Liver (tissue), 9 donors: ENCODE measurements around the gene LIPE. TPM values are rescaled to one million over a fixed set of nuclear protein-coding genes. Genes with fewer than 3 reads are reported as not detected.

Experiments used
- DNase-seq: peaks from one replicate; pipeline ENCODE4 v3.0.0-alpha.2; 2017; ENCODE audit warnings: low spot score
- H3K27ac ChIP-seq, 2 donors: one replicate each; pipeline ENCODE4 v1.7.0; 2013; ENCODE audit warnings: inconsistent platforms in 2 of 2, low read length in 2 of 2, control low read depth in 1 of 2, low read depth in 1 of 2, mild to moderate bottlenecking in 1 of 2
- H3K27me3 ChIP-seq, 4 donors: one replicate each; pipeline versions ENCODE4 v1.6.1 to v1.7.0; 2013; ENCODE audit warnings: low read length in 3 of 4, inconsistent platforms in 1 of 4, mild to moderate bottlenecking in 1 of 4, moderate library complexity in 1 of 4; ENCODE audit not compliant: control insufficient read depth in 4 of 4, insufficient read depth in 4 of 4
- H3K36me3 ChIP-seq, 4 donors: one replicate each; pipeline versions ENCODE4 v1.6.1 to v1.7.0; 2013; ENCODE audit warnings: low read length in 3 of 4, mild to moderate bottlenecking in 3 of 4, low read depth in 1 of 4, moderate library complexity in 1 of 4; ENCODE audit not compliant: control insufficient read depth in 4 of 4, insufficient read depth in 3 of 4
- H3K4me1 ChIP-seq, 4 donors: one replicate each; pipeline versions ENCODE4 v1.6.1 to v1.7.0; 2013; ENCODE audit warnings: low read length in 3 of 4, mild to moderate bottlenecking in 3 of 4, moderate library complexity in 1 of 4; ENCODE audit not compliant: control insufficient read depth in 4 of 4, insufficient read depth in 4 of 4
- H3K4me3 ChIP-seq, 3 donors: one replicate each; pipeline versions ENCODE4 v1.6.1 to v1.7.0; 2013; ENCODE audit warnings: low read length in 3 of 3, control low read depth in 1 of 3, low read depth in 1 of 3, mild to moderate bottlenecking in 1 of 3
- H3K9ac ChIP-seq, 2 donors: one replicate each; pipeline ENCODE4 v1.7.0; 2013; ENCODE audit warnings: low read length in 2 of 2, mild to moderate bottlenecking in 2 of 2, moderate library complexity in 2 of 2, control low read depth in 1 of 2, low read depth in 1 of 2
- H3K9me3 ChIP-seq, 4 donors: one replicate each; pipeline versions ENCODE4 v1.6.1 to v1.7.0; 2013; ENCODE audit warnings: low read length in 3 of 4; ENCODE audit not compliant: control insufficient read depth in 4 of 4
- EGR1 ChIP-seq, 2 donors: IDR thresholded peaks; 2 replicates each; pipeline ENCODE4 v1.6.1; 2016 to 2018; ENCODE audit warnings: antibody characterized with exemption in 2 of 2, low read depth in 2 of 2
- FOXA1 ChIP-seq: IDR thresholded peaks from 2 replicates; pipeline ENCODE4 v1.6.1; 2016; ENCODE audit warnings: antibody characterized with exemption
- FOXA2 ChIP-seq: IDR thresholded peaks from 2 replicates; pipeline ENCODE4 v1.6.1; 2016; ENCODE audit warnings: antibody characterized with exemption
- GABPA ChIP-seq, 2 donors: IDR thresholded peaks in 1 of 2; conservative IDR thresholded peaks in 1 of 2; 2 replicates each; pipeline ENCODE4 v1.6.1; 2016; ENCODE audit warnings: antibody characterized with exemption in 2 of 2, mild to moderate bottlenecking in 1 of 2, moderate library complexity in 1 of 2
- HNF4A ChIP-seq, 2 donors: conservative IDR thresholded peaks; 2 replicates each; pipeline ENCODE4 v1.6.1; 2016; ENCODE audit warnings: antibody characterized with exemption in 2 of 2, mild to moderate bottlenecking in 2 of 2
- HNF4G ChIP-seq: IDR thresholded peaks from 2 replicates; pipeline ENCODE4 v1.6.1; 2016; ENCODE audit warnings: antibody characterized with exemption
- JUND ChIP-seq, 2 donors: IDR thresholded peaks; 2 replicates each; pipeline ENCODE4 v1.6.1; 2016; ENCODE audit warnings: antibody characterized with exemption in 2 of 2
- NR2F2 ChIP-seq: IDR thresholded peaks from 2 replicates; pipeline ENCODE4 v1.6.1; 2016; ENCODE audit warnings: antibody characterized with exemption
- RAD21 ChIP-seq, 2 donors: IDR thresholded peaks; 2 replicates each; pipeline ENCODE4 v1.6.1; 2016; ENCODE audit warnings: antibody characterized with exemption in 2 of 2, mild to moderate bottlenecking in 2 of 2
- RXRA ChIP-seq, 2 donors: IDR thresholded peaks; 2 replicates each; pipeline ENCODE4 v1.6.1; 2017 to 2018; ENCODE audit warnings: antibody characterized with exemption in 2 of 2, mild to moderate bottlenecking in 1 of 2
- SP1 ChIP-seq: IDR thresholded peaks from 2 replicates; pipeline ENCODE4 v1.6.1; 2018; ENCODE audit warnings: antibody characterized with exemption, mild to moderate bottlenecking
- TAF1 ChIP-seq: conservative IDR thresholded peaks from 2 replicates; pipeline ENCODE4 v1.6.1; 2016; ENCODE audit warnings: antibody characterized with exemption, mild to moderate bottlenecking
- YY1 ChIP-seq: IDR thresholded peaks from 2 replicates; pipeline ENCODE4 v1.6.1; 2016; ENCODE audit warnings: antibody characterized with exemption, mild to moderate bottlenecking
- WGBS: extraction: QIAGEN DNeasy Blood & Tissue Kit; methylation state at CpG from one replicate; pipeline ENCODE4 v1.1.7; 2013; 5-methylcytosine and 5-hydroxymethylcytosine counted together
- polyA plus RNA-seq, 2 donors: library from polyadenylated mRNA; stranded (reverse) in 1 of 2; unstranded in 1 of 2; fragments of 200-250 nt in 1 of 2; fragments of >200 nt in 1 of 2; fragmentation: Nextera tagmentation in 1 of 2; extraction: Ambion mirVana in 1 of 2; gene quantifications; one replicate each; pipeline versions ENCODE4 v1.2.1 to v1.2.3, GENCODE V29; 2013 to 2015
- total RNA-seq, 2 donors: library from RNA; depleted of rRNA; stranded (reverse); fragments of >200 nt; gene quantifications; one replicate each; pipeline ENCODE4 v1.2.3, GENCODE V29; 2014
- TF ChIP-seq, protein P1 (sequence below): IDR thresholded peaks from 2 replicates; pipeline ENCODE4 v1.6.1; 2016; ENCODE audit warnings: antibody characterized with exemption
- TF ChIP-seq, protein P2 (sequence below): fragments of 150-350 bp; IDR thresholded peaks from 2 replicates; pipeline ENCODE4 v1.5.1; 2017; ENCODE audit warnings: improper control_type of control experiment, low read depth, low read length; ENCODE audit not compliant: missing input control
- TF ChIP-seq, protein P3 (sequence below): IDR thresholded peaks from 2 replicates; pipeline ENCODE4 v1.6.1; 2016; ENCODE audit warnings: antibody characterized with exemption
- TF ChIP-seq, protein P4 (sequence below): IDR thresholded peaks from 2 replicates; pipeline ENCODE4 v1.6.1; 2016; ENCODE audit warnings: antibody characterized with exemption
- TF ChIP-seq, protein P5 (sequence below): IDR thresholded peaks from 2 replicates; pipeline ENCODE4 v1.6.1; 2016; ENCODE audit warnings: antibody characterized with exemption, mild to moderate bottlenecking
- donor health status: healthy.
- donor health status: healthy.
- donor health status: healthy.
- donor health status: healthy.
- donor health status: healthy.

Gene LIPE
- total and polyA plus RNA-seq, 4 donors, result 0.88 to 4.7 (median 1.5) TPM

DNA sequence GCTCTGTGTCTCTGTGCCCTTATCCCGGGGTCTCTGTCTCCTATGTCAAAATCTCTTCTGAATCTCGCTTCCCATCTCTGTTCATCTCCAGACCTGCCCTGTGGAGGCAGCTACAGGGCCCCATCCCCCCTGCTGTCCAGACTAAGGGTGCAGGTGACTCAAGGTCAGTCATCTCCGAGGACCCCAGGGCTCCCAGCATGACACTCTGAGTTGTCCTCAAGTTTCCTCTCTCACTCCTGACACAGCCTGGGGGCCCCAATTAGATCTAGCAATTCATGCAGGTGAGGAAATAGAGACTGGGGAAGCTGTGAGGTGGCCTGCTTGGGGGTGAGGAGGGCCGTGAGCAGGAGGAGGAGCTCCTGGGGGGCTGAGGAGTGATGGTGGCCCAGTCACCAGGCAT is 35.0 kb downstream of the LIPE start:
- no peak for DNase-seq
- Histone ChIP-seq H3K4me3 (no peak overlapping the region), H3K27me3 (peaks cover 0 to 6% (median 0%) of the 10 kb centered on the region in 4 donors), H3K9ac (no peak overlapping the region), H3K36me3 (no peaks in the 10 kb centered on the region), H3K27ac (no peak overlapping the region), H3K4me1 (peaks cover 0 to 3% (median 3%) of the 10 kb centered on the region in 4 donors), H3K9me3 (no peaks in the 10 kb centered on the region)
- WGBS, result 73% methylated on average over 4 of the region's 4 CpGs
- TF ChIP-seq FOXA1 (no peak), EGR1 (IDR thresholded peaks at IDR 0.05; ENCODE audit: low read depth in 2 of 2) (no peak), RXRA (IDR thresholded peaks at IDR 0.05) (no peak), SP1 (no peak)

DNA sequence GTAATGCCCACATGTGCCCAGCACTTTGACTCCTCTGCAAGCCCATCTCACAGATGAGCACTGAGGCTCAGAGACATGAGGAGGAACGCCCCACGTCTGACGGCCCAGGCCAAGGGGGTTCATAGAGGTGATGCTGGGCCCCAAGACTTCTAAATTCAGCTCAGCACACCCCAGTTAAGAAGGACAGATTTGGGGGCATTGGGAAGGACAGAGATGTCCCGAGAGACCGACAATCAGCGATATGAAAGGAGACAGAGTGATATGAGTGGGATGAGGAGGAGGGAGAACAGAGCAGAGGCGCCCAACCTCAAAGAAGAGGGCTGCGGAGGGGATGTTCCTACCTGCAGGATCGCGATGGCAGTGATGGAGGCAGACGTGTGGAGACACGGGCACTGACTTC is 37.3 kb downstream of the LIPE start, which contains the start of gene CNFN:
TSS of gene CNFN (minus strand) at position 399 of the 400 bp plus-strand sequence. CDS start 1,260 bp downstream, outside the sequence.
- Histone ChIP-seq H3K4me3 (no peak within 1 kb of the TSS), H3K9me3 (no peaks in the 10 kb centered on the region), H3K27me3 (peaks cover 0 to 6% (median 0%) of the 10 kb centered on the region in 4 donors), H3K9ac (no peak within 1 kb of the TSS), H3K36me3 (no peaks in the 10 kb centered on the region), H3K4me1 (peaks cover 0 to 5% (median 4%) of the 10 kb centered on the region in 4 donors), H3K27ac (no peak within 1 kb of the TSS)
- TF ChIP-seq, protein P1, sequence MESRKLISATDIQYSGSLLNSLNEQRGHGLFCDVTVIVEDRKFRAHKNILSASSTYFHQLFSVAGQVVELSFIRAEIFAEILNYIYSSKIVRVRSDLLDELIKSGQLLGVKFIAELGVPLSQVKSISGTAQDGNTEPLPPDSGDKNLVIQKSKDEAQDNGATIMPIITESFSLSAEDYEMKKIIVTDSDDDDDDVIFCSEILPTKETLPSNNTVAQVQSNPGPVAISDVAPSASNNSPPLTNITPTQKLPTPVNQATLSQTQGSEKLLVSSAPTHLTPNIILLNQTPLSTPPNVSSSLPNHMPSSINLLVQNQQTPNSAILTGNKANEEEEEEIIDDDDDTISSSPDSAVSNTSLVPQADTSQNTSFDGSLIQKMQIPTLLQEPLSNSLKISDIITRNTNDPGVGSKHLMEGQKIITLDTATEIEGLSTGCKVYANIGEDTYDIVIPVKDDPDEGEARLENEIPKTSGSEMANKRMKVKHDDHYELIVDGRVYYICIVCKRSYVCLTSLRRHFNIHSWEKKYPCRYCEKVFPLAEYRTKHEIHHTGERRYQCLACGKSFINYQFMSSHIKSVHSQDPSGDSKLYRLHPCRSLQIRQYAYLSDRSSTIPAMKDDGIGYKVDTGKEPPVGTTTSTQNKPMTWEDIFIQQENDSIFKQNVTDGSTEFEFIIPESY, result no peak
- TF ChIP-seq RXRA (IDR thresholded peaks at IDR 0.05) (no peak), TAF1 (no peak), NR2F2 (no peak), EGR1 (IDR thresholded peaks at IDR 0.05; ENCODE audit: low read depth in 2 of 2) (no peak), HNF4A (conservative IDR thresholded peaks at IDR 0.05) (no peak), RAD21 (IDR thresholded peaks at IDR 0.05) (no peak), FOXA2 (no peak), SP1 (no peak), YY1 (no peak), FOXA1 (no peak), HNF4G (no peak), JUND (IDR thresholded peaks at IDR 0.05) (no peak), GABPA (IDR thresholded peaks at IDR 0.05 in 1 of 2, conservative IDR thresholded peaks at IDR 0.05 in 1 of 2) (no peak)
- TF ChIP-seq, protein P2, sequence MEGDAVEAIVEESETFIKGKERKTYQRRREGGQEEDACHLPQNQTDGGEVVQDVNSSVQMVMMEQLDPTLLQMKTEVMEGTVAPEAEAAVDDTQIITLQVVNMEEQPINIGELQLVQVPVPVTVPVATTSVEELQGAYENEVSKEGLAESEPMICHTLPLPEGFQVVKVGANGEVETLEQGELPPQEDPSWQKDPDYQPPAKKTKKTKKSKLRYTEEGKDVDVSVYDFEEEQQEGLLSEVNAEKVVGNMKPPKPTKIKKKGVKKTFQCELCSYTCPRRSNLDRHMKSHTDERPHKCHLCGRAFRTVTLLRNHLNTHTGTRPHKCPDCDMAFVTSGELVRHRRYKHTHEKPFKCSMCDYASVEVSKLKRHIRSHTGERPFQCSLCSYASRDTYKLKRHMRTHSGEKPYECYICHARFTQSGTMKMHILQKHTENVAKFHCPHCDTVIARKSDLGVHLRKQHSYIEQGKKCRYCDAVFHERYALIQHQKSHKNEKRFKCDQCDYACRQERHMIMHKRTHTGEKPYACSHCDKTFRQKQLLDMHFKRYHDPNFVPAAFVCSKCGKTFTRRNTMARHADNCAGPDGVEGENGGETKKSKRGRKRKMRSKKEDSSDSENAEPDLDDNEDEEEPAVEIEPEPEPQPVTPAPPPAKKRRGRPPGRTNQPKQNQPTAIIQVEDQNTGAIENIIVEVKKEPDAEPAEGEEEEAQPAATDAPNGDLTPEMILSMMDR, result no peak
- TF ChIP-seq, protein P3, sequence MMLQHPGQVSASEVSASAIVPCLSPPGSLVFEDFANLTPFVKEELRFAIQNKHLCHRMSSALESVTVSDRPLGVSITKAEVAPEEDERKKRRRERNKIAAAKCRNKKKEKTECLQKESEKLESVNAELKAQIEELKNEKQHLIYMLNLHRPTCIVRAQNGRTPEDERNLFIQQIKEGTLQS, result no peak
- TF ChIP-seq, protein P4, sequence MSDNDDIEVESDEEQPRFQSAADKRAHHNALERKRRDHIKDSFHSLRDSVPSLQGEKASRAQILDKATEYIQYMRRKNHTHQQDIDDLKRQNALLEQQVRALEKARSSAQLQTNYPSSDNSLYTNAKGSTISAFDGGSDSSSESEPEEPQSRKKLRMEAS, result no peak
- TF ChIP-seq, protein P5, sequence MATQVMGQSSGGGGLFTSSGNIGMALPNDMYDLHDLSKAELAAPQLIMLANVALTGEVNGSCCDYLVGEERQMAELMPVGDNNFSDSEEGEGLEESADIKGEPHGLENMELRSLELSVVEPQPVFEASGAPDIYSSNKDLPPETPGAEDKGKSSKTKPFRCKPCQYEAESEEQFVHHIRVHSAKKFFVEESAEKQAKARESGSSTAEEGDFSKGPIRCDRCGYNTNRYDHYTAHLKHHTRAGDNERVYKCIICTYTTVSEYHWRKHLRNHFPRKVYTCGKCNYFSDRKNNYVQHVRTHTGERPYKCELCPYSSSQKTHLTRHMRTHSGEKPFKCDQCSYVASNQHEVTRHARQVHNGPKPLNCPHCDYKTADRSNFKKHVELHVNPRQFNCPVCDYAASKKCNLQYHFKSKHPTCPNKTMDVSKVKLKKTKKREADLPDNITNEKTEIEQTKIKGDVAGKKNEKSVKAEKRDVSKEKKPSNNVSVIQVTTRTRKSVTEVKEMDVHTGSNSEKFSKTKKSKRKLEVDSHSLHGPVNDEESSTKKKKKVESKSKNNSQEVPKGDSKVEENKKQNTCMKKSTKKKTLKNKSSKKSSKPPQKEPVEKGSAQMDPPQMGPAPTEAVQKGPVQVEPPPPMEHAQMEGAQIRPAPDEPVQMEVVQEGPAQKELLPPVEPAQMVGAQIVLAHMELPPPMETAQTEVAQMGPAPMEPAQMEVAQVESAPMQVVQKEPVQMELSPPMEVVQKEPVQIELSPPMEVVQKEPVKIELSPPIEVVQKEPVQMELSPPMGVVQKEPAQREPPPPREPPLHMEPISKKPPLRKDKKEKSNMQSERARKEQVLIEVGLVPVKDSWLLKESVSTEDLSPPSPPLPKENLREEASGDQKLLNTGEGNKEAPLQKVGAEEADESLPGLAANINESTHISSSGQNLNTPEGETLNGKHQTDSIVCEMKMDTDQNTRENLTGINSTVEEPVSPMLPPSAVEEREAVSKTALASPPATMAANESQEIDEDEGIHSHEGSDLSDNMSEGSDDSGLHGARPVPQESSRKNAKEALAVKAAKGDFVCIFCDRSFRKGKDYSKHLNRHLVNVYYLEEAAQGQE, result no peak
- no peak for DNase-seq
- WGBS, result 55% methylated on average over 12 of the region's 12 CpGs
